Measurements from ENCODE around the gene PAQR4. TPM values are rescaled to one million over a fixed set of nuclear protein-coding genes. Genes with fewer than 3 reads are reported as not detected.

PAQR4 gene
- total and polyA plus RNA-seq, 10 of the 15 experiments (the other 5 are each of a cell fraction or from before 2014, with no cell fraction given), result 0.39 to 31.8 (median 13.5) TPM

- TF ChIP-seq CBFB (IDR thresholded peaks at IDR 0.05; ENCODE audit: low read depth) (no peak), LARP7 (IDR thresholded peaks at IDR 0.05) (no peak), MXI1 (IDR thresholded peaks at IDR 0.05; ENCODE audit: low read depth, low read length) (no peak), DPF2 (IDR thresholded peaks at IDR 0.05) (no peak), SMAD1 (IDR thresholded peaks at IDR 0.05; ENCODE audit: low read depth, partially characterized antibody) (no peak), PAX8 (IDR thresholded peaks at IDR 0.05) (no peak)
These were observed 35.4 kb upstream of the PAQR4 start (continued) for GRCh38 chr16:2933701-2934100.

GRCh38 chr16:2934450-2934849, 34.7 kb upstream of the PAQR4 start:
- H3K9ac ChIP-seq (ENCODE audit: control insufficient read depth, insufficient read depth, low read length), result no peak overlapping the region
- TF ChIP-seq ZNF207 (IDR thresholded peaks at IDR 0.05; ENCODE audit: borderline replicate concordance) (no peak), MXI1 (IDR thresholded peaks at IDR 0.05; ENCODE audit: low read depth, low read length) (no peak), SIX5 (IDR thresholded peaks at IDR 0.05; ENCODE audit: low read depth, low read length, severe bottlenecking) (no peak), PKNOX1 (IDR thresholded peaks at IDR 0.05) (no peak), HSF1 (IDR thresholded peaks at IDR 0.05; ENCODE audit: low read depth, low read length) (no peak), SREBF1 (IDR thresholded peaks at IDR 0.05; ENCODE audit: low read length) (no peak), CBFB (IDR thresholded peaks at IDR 0.05; ENCODE audit: low read depth) (no peak), MTA2 (IDR thresholded peaks at IDR 0.05; ENCODE audit: low read depth) (no peak), MYB (IDR thresholded peaks at IDR 0.05; ENCODE audit: borderline replicate concordance, low read depth, low read length) (no peak), ASH2L (IDR thresholded peaks at IDR 0.05; ENCODE audit: borderline replicate concordance, low read depth) (no peak), ZNF384 (IDR thresholded peaks at IDR 0.05; ENCODE audit: borderline replicate concordance, low read depth, low read length) (no peak)
- no peak overlapping the region for H3K4me2 ChIP-seq (ENCODE audit: control insufficient read depth, insufficient read depth)
- H3K27ac ChIP-seq (ENCODE audit: control insufficient read depth, insufficient read depth), result no peak overlapping the region
- no peaks in the 10 kb centered on the region for H3K9me3 ChIP-seq (replicated peaks; ENCODE audit: control insufficient read depth, insufficient read depth, low read length)
- in situ Hi-C loops (cut with MboI) (no loop called here), intact Hi-C loops (cut with micrococcal nuclease; ENCODE audit: unreplicated experiment) (no loop called here)
- peaks cover 2 to 23% of the 10 kb centered on the region in 2 experiments; a peak in 3 of 4 replicates for H3K36me3 ChIP-seq (ENCODE audit: control insufficient read depth in 2 of 2, insufficient read depth in 2 of 2, low read length in 1 of 2)
- no peak overlapping the region for H3K4me3 ChIP-seq
- POLR2A ChIA-PET, result interaction anchor here (0.6 kb wide), 1 partner anchor 46 kb away, joined by 7 read pairs; no protein-coding TSS in a partner anchor
- no peak for DNase-seq (ENCODE audit: low read depth, low spot score)
- no peak overlapping the region for H2AFZ ChIP-seq (ENCODE audit: control insufficient read depth, low read depth, low read length)
- TSS peak; percentile 47 for BruUV-seq (replicated peaks)
- H4K20me1 ChIP-seq (ENCODE audit: control insufficient read depth, insufficient read depth), result no peaks in the 10 kb centered on the region
- SMC1A ChIA-PET (ENCODE audit: uncharacterized antibody, unreplicated experiment), result no interaction called here
- no peaks in the 10 kb centered on the region for H3K79me2 ChIP-seq (ENCODE audit: control insufficient read depth, insufficient read depth, low read length)
- no peaks in the 10 kb centered on the region for H3K27me3 ChIP-seq (replicated peaks in 1 of 2; ENCODE audit: control insufficient read depth in 2 of 2, insufficient read depth in 2 of 2, low read length in 1 of 2)
- FAIRE-seq, result no peak
- H3K4me1 ChIP-seq (ENCODE audit: control insufficient read depth, insufficient read depth, low read length), result no peaks in the 10 kb centered on the region
- CTCF ChIA-PET, result no interaction called here
- ATAC-seq, result no peak
- RAD21 ChIA-PET (ENCODE audit: unreplicated experiment), result interaction anchor here (0.6 kb wide), 1 partner anchor 48 kb away, joined by 3 read pairs; no protein-coding TSS in a partner anchor
- WGBS (ENCODE audit: insufficient coverage, insufficient replicate concordance, low lambda C conversion rate, missing lambda C conversion rate), result 89% methylated on average over 15 of the region's 15 CpGs
